MM.1S (cell line): ENCODE data around the gene KBTBD2.
"Not testable (repeated sequence)": the region's sequence is repeated elsewhere in the genome, so short reads cannot be mapped to it uniquely, and the experiment has no call there.

Experiments
- DNase-seq: peaks from one replicate; pipeline ENCODE4 v3.0.0-alpha.2; 2015
- H2AFZ ChIP-seq: fragments of 300-600 bp; sonication (generic); 2 replicates; pipeline ENCODE4 v1.6.0; 2016; ENCODE audit warnings: antibody characterized with exemption, low read length
- H3F3A ChIP-seq: fragments of 300-600 bp; sonication (generic); 2 replicates; pipeline ENCODE4 v1.6.1; 2016; ENCODE audit warnings: mild to moderate bottlenecking, antibody characterized with exemption, low read length, moderate library complexity, mixed read lengths; ENCODE audit not compliant: insufficient read depth
- H3K27ac ChIP-seq: fragments of 300-600 bp; sonication (generic); 2 replicates; pipeline ENCODE4 v1.5.1; 2016; ENCODE audit warnings: mild to moderate bottlenecking, low read length
- H3K27me3 ChIP-seq: fragments of 300-600 bp; sonication (generic); replicated peaks from 2 replicates; pipeline ENCODE4 v1.6.0; 2016; ENCODE audit warnings: low read length; ENCODE audit not compliant: insufficient read depth
- H3K36me3 ChIP-seq: fragments of 300-600 bp; sonication (generic); replicated peaks from 2 replicates; pipeline ENCODE4 v1.6.1; 2016; ENCODE audit warnings: mild to moderate bottlenecking, low read length, mixed read lengths; ENCODE audit not compliant: insufficient read depth
- H3K4me1 ChIP-seq: fragments of 300-600 bp; sonication (generic); 2 replicates; pipeline ENCODE4 v1.6.1; 2016; ENCODE audit warnings: low read length, mixed read lengths
- H3K4me2 ChIP-seq: fragments of 300-600 bp; sonication (generic); 2 replicates; pipeline ENCODE4 v1.6.0; 2016; ENCODE audit warnings: low read depth, low read length
- H3K4me3 ChIP-seq: fragments of 300-600 bp; sonication (generic); 2 replicates; pipeline ENCODE4 v1.5.1; 2016; ENCODE audit warnings: low read length, mixed read lengths
- H3K79me2 ChIP-seq: fragments of 300-600 bp; sonication (generic); 2 replicates; pipeline ENCODE4 v1.6.1; 2016; ENCODE audit warnings: mixed run types, low read length, mixed read lengths
- H3K9ac ChIP-seq: fragments of 300-600 bp; sonication (generic); 2 replicates; pipeline ENCODE4 v1.6.1; 2016; ENCODE audit warnings: low read length, mixed read lengths
- H3K9me2 ChIP-seq: fragments of 300-600 bp; sonication (generic); replicated peaks from 2 replicates; pipeline ENCODE4 v1.6.1; 2016; ENCODE audit warnings: mild to moderate bottlenecking, low read length, mixed read lengths; ENCODE audit not compliant: insufficient read depth
- H3K9me3 ChIP-seq: fragments of 300-600 bp; sonication (generic); replicated peaks from 2 replicates; pipeline ENCODE4 v1.6.1; 2016; ENCODE audit warnings: mild to moderate bottlenecking, low read length, mixed read lengths; ENCODE audit not compliant: insufficient read depth
- H4K20me1 ChIP-seq: fragments of 300-600 bp; sonication (generic); 2 replicates; pipeline ENCODE4 v1.6.1; 2016; ENCODE audit warnings: mild to moderate bottlenecking, low read length, moderate library complexity, mixed read lengths; ENCODE audit not compliant: insufficient read depth

Gene KBTBD2

DNA sequence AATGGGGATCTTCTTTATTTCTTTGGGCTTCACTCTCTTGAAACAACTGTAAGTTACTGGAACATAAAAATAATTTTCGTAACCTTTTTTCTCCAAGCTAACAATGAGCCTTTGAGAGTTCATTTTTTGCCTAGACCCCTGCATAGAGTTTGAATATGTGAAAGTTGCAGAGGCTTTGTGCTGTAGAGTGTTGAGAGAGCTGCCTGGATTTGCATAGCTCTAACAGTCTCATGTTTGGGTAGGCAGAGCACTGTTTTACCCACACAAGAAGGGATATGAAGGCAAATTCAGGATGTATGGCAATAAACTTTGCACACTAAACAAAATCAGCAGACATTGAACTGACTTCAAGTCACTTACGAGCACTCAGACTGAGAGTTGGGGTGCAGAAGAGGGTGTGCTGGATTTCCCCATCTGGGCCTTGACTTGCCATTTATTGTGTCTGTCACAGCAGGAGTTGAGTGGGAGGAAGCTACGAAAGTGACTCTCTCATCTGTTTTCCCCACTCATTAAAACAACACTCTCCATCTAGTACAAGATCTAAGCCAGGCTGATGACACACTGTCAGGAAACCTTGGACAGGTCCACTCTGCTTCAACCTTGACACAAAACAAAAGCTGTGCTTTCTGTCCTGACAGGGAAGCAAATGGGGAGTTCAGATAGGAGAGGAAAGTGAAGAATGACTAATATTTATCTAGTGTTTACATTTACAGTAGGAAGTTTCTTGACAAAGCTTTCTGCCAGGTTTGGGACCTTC lies 62.4 kb downstream of the KBTBD2 start:
- not testable (repeated sequence) for H4K20me1 ChIP-seq, H3F3A ChIP-seq, DNase-seq, H3K27me3 ChIP-seq, H3K9me3 ChIP-seq, H3K79me2 ChIP-seq, H3K4me2 ChIP-seq, H3K9ac ChIP-seq, H3K9me2 ChIP-seq, H3K4me1 ChIP-seq, H2AFZ ChIP-seq, H3K36me3 ChIP-seq, H3K4me3 ChIP-seq, H3K27ac ChIP-seq
